Putamen (tissue), 1 donor: Measurements from ENCODE around the gene LARP4B.

ENCODE experiments used
- DNase-seq: peaks from one replicate; pipeline ENCODE4 v3.0.0-alpha.2; 2016; ENCODE audit warnings: low spot score

Gene LARP4B

DNA sequence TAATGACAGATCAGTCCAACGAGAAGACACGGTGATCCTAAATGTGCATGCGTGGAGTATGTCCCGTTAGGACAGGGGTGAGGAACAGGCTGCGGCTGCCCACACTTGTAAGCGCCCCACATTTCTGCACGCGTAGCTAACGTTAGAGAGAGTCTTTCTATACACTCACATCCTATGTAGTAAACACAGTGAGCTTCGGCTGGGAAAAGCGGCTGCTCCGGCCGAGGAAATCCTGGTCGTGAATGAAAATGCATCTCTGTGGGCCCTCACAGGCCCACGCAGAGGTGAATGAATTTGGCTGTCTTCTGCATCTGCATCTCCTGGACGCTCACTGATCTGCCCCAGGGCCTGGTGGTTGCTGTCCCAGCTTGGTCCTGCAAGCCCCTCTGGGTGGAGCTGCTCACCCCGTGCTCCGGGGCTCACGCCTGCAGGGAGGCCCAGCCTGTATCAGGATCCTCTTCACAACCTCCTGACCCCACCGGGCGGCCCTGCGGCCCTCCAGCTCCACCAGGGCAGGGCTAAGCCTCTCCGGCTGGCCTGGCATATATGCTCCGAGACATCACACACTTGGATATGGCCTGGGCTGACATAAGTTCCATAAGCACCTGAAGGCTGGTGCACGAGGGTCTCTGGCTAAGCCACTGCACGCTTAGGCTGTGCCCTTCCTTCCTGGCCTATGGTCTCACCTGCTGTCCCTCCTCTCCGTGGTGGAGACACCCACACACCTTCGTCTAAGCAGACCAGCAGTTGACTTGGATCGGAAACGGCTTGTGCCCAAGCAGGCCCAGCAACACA, 124.1 kb downstream of the LARP4B start:
- no peak for DNase-seq

GRCh38 chr10:806451-807162, 124.9 kb downstream of the LARP4B start:
- no peak for DNase-seq

DNA sequence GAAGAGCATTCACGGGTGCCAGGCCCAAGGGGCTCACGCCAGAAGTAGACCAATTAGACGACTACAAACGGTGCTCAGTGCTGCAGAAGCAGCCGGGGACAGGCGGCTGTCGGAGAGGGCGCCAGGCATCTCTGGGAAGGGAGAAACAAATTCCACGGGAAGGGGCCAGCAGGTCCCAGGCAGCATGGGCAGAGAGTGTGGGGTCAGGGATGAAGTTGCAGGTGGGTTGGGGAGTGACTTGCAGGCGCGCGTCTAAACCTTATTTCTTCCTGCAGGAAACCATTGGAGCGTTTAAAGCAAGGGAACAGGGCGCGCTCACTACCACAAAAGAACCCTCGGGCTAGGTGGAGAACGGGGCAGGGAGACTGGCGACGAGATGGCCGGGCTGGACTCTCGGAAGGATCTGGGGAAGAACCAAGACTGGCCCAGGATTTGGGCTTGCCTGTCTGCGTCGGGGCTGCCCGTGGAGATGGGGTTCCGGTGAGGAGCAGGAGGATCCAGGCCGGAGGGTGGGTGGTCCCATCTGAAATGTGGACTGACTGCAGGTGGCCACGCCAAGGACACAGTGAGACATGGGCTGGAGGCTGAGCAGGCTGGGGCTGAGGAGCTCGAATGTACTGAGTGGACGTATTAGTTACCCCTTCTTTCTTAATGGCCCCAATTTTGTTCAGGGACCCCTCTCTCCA, 125.7 kb downstream of the LARP4B start:
- no peak for DNase-seq

DNA sequence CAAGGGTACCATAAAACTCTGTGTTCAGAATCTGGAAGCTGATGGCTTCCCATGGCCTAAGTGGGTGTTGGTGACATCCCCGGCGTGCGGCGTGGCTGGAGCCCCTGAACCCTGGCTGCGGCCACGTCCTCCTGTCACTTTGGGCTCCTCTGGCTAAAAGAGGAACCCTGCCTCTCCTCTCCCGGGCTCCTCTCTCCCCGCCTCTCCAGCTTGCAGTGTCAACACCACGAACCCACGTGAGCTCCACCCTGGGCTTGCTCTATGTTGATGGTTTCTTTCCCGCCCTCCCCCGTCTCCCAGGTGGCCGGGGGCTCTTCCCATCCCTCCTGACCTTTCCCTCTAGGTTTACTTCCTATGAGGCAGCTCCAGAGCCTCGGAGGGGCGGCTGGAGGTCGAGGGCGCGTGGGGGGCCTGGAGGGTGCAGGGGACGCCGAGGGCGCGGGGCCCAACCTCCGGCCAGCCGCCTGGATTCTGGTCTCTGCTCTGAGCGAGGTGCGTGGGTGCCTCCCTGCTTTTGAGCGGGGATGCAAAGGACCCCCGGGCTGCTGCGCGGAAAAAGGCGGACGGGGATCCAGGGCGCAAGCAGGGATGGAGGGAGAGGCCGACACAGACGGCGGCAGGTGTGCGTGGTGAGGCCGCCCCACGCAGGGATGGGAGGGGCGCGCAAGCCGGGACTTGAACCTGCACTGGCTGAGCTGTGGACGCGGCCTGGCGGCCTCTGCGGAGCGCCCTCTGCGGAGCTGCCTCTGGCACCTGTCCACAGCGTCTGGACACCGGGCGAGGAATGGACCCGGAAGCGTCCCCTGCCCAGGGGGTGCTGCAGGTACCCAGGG, 126.5 kb downstream of the LARP4B start:
- no peak for DNase-seq

DNA sequence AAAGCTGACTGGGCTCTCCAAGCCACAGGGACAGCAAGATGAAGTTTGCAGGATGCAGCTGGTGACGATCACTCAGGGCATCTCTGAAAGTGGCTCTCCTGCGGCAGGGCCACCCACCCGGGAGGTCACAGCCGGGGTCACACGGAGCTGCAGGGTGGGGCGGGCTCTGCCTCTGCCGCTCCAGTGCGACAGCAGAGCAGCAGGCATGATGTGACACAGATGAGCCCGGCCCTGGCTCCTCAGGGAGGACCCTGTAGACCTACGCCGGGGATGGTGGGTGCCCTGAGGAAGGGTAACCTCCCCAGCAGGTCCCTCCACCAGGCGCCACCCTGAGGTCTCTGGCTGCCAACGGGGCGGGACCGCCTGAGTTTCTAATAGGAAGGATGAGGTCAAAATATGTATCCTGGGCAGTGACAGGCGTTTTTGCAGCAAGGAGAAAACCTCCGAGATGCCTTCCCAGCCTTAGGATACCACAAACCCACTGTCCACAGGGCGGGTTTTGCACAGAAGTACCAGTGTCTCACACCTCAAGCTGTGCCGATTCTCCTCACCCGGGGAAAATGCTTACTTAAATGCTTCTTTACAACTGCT, 127.2 kb downstream of the LARP4B start:
- no peak for DNase-seq

DNA sequence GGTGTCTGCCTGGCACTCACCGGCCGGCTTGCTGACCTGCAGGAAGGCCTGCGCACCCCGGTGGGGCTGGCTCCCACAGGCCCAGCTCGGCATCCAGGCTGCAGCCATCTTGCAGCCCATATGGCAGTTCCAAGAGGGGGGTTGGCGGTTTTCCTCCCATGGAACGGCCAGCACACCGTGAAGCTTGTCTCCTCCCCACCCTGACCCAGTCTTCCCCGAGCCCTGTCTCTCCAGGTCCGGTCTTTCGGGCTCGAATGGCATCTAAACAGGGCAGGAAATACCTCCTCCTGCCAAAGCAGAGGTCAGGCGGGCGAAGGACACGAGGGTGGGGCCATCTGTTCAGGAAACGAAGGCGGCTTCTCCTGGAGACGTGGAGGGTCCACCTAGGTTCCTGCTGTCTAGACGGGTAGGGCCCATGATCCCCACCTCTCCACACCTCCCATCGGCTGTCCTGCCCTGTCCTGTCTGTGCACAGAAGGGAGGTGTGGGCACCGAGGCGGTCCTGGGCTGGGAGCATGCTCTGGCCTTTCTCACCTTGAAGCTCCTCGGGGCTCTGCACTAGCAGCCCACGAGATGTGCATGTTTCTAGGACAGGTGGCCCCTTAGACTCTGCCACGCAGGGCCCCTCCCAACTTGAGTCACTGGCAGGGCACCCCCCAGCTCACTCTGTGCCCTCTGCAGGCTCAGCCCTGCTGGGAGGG, 128.3 kb downstream of the LARP4B start:
- DNase-seq = no peak

DNA sequence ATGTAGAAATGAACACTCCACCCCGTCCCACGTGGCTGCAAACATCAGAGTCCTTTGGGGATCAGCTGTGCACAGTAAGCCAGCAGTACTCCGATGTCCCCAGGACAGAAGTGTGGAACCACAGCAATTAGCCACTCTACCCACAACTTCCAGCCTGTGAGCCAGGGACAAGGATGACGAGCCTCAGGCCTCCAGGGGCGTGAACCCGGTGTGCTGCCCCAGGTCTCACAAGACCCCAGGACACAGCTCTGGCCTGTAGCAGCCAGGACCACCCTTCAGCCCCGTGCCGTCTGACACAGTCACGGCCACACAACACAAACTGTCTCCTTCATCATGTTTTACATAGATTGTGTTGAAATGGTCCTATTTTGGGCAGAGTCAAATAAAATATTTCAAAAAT, 129.0 kb downstream of the LARP4B start:
- no peak for DNase-seq

GRCh38 chr10:797179-797578, 134.3 kb downstream of the LARP4B start:
- DNase-seq = no peak

GRCh38 chr10:796233-796632, 135.3 kb downstream of the LARP4B start:
- no peak for DNase-seq

- no peak for DNase-seq
These were observed 137.0 kb downstream of the LARP4B start for GRCh38 chr10:794382-794956.

GRCh38 chr10:792792-793100, 138.8 kb downstream of the LARP4B start:
- DNase-seq = no peak

GRCh38 chr10:792083-792791, 139.3 kb downstream of the LARP4B start:
- DNase-seq = no peak

- DNase-seq = no peak
These were observed 139.9 kb downstream of the LARP4B start for GRCh38 chr10:791639-792038.

DNA sequence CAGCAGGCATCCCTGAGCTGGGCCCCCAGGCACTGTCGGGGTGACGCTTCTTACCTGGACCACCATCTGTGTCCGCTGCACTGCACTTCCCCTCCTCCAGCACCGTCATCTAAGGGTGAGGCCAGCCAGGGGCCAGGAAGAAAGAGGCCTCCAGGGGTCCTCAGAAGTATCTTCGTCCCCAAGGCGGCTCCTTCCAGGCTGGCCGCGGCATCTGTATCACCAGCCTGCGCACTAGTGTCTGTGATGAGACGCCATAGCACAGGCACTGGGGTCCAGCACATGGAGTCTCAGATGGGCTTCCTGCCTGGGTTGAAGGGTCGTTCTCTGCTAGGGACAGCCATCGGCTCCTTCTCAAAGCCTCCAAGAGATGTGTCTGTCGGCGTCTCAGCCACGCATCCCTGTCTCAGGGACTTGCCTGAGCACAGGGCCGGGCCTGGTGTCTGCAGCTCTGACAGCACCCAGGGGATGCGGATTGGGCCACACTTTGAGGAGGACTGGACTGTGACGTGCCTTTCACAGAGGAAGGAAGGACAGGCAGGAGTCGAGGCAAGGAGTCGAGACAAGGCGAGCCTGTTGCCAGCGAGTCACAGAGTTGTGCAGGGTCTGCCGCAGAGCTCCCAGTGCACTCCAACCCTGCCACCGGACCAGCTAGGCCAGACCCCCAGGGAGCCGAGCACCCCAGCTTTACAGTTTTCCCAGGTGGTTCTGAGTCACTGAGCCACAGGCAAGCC, 140.5 kb downstream of the LARP4B start:
- DNase-seq = no peak

GRCh38 chr10:789831-790701, 141.4 kb downstream of the LARP4B start:
- no peak for DNase-seq

- peak; percentile 58 for DNase-seq
These were observed 142.4 kb downstream of the LARP4B start for GRCh38 chr10:788796-789748.

DNA sequence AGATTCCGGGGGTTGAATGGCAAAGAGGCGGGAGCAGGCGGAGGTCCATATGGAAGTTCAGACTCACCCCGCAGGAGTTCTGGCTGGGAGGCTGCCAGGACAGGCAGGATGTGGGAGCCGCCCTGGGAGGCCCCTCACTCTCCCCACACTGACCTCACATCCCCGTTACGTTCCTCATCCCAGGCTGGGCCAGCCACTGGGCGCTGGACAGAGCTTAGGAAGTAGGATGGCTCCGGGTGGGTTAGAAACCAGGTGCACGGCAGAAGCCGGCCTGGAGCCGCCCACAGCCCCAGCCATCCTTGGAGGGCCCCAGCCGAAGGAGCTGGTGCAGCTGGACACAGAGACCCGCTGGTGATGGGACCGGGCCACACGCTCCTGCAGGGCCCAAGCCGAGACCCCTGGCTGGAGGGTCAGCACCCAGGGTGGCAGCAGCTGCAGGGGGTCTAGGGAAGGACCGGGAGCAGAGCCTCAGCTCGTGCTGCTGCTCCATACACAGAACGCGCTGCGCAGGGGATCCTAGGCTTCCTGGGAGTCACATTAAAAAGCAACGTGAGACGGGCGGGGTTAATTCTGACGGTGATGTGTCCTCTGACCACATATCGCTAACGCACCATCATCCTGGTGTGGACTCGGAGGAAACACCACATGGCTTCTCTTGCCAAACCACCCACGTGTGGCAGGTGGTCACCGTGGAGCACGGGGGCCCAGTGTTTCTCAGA, 143.4 kb downstream of the LARP4B start:
- DNase-seq = no peak
